OCI-LY7 (cell line): Measurements from ENCODE around the gene MARK4. TPM values are rescaled to one million over a fixed set of nuclear protein-coding genes. Genes with fewer than 3 reads are reported as not detected.
"Not testable (repeated sequence)": the region's sequence is repeated elsewhere in the genome, so short reads cannot be mapped to it uniquely, and the experiment has no call there.

Source experiments
- BruUV-seq: library from RNA; stranded (reverse); fragments of 400-500 nt; replicated peaks from 2 replicates; lab custom pipeline; 2021; lab: Mats Ljungman, UMichigan
- CTCF ChIA-PET: fragments of 300-600 bp; sonication (Branson Sonifier 250); formaldehyde crosslinking; loops from one replicate; lab custom pipeline; 2022; ENCODE audit warnings: antibody characterized with exemption; ENCODE audit not compliant: unreplicated experiment; lab: Charles Lee
- POLR2A ChIA-PET: fragments of 300-600 bp; sonication (Branson Sonifier 250); formaldehyde crosslinking; loops from one replicate; lab custom pipeline; 2022; ENCODE audit warnings: antibody characterized with exemption; lab: Charles Lee
- DNase-seq: peaks from one replicate; pipeline ENCODE4 v3.0.0-alpha.2; 2015; ENCODE audit warnings: low spot score
- H2AFZ ChIP-seq: fragments of 200-600 bp; sonication (generic), shearing (Covaris generic); 2 replicates; pipeline ENCODE4 v1.6.1; 2014; ENCODE audit warnings: mild to moderate bottlenecking, antibody characterized with exemption, low read length, moderate library complexity
- H3K27ac ChIP-seq: fragments of 200-600 bp; sonication (generic); 2 replicates; pipeline ENCODE4 v1.5.1; 2014; ENCODE audit warnings: mixed run types, low read depth, mild to moderate bottlenecking, moderate library complexity, low read length, inconsistent platforms; ENCODE audit not compliant: poor library complexity, severe bottlenecking
- H3K36me3 ChIP-seq: fragments of 200-600 bp; sonication (generic); 2 replicates; pipeline ENCODE4 v1.6.1; 2014; ENCODE audit warnings: mild to moderate bottlenecking, antibody characterized with exemption, low read length, moderate library complexity, mixed read lengths; ENCODE audit not compliant: insufficient read depth
- H3K4me1 ChIP-seq: fragments of 200-600 bp; sonication (generic); 2 replicates; pipeline ENCODE4 v1.5.1; 2014; ENCODE audit warnings: mild to moderate bottlenecking, low read length; ENCODE audit not compliant: insufficient read depth, poor library complexity, severe bottlenecking
- H3K4me2 ChIP-seq: fragments of 200-600 bp; sonication (generic); 2 replicates; pipeline ENCODE4 v1.6.1; 2014; ENCODE audit warnings: mild to moderate bottlenecking, low read length
- H3K4me3 ChIP-seq: fragments of 200-600 bp; sonication (generic); 2 replicates; pipeline ENCODE4 v1.5.1; 2014; ENCODE audit warnings: mild to moderate bottlenecking, low read depth, low read length; ENCODE audit not compliant: poor library complexity, severe bottlenecking
- H3K79me2 ChIP-seq: fragments of 200-600 bp; sonication (generic); 2 replicates; pipeline ENCODE4 v1.6.1; 2016; ENCODE audit warnings: low read depth, mild to moderate bottlenecking, low read length, moderate library complexity, mixed read lengths; ENCODE audit not compliant: insufficient read depth
- H3K9me2 ChIP-seq: fragments of 200-600 bp; sonication (generic); 2 replicates; pipeline ENCODE4 v1.6.1; 2016; ENCODE audit warnings: mild to moderate bottlenecking, low read length, mixed read lengths; ENCODE audit not compliant: insufficient read depth
- H3K9me3 ChIP-seq: fragments of 200-600 bp; sonication (generic); 2 replicates; pipeline ENCODE4 v1.6.1; 2014; ENCODE audit warnings: mild to moderate bottlenecking, mixed run types, low read length, mixed read lengths
- H4K20me1 ChIP-seq: fragments of 200-600 bp; sonication (generic); 2 replicates; pipeline ENCODE4 v1.6.1; 2014; ENCODE audit warnings: mild to moderate bottlenecking, antibody characterized with exemption, low read length, moderate library complexity, mixed read lengths; ENCODE audit not compliant: insufficient read depth
- EZH2phosphoT487 ChIP-seq: fragments of 200-600 bp; sonication (generic); IDR thresholded peaks from 2 replicates; pipeline ENCODE4 v1.6.1; 2018; ENCODE audit warnings: low read depth, borderline replicate concordance, mild to moderate bottlenecking, mixed run types, antibody characterized with exemption, low read length, moderate library complexity, mixed read lengths
- intact Hi-C: fragments of 100-400 bp; cut with micrococcal nuclease; formaldehyde crosslinking; loops from one replicate; pipeline ENCODE4 v1.10.0; 2022; ENCODE audit not compliant: unreplicated experiment
- total RNA-seq, 2 experiments: library from RNA; depleted of rRNA in 1 of 2; stranded (reverse); fragments of >200 nt in 1 of 2; shearing (Covaris generic) in 1 of 2; gene quantifications; 2 replicates each; pipeline ENCODE4 v1.2.3, GENCODE V29; 2014 to 2022
- TF ChIP-seq, protein P1 (sequence below): fragments of 200-600 bp; sonication (generic); conservative IDR thresholded peaks from 2 replicates; pipeline ENCODE4 v1.5.1; 2014; ENCODE audit warnings: mild to moderate bottlenecking, antibody characterized with exemption, low read length, moderate library complexity, mixed read lengths

MARK4 gene
- total RNA-seq, 2 experiments from 2014 or later, result 14.2 to 24.5 TPM

DNA sequence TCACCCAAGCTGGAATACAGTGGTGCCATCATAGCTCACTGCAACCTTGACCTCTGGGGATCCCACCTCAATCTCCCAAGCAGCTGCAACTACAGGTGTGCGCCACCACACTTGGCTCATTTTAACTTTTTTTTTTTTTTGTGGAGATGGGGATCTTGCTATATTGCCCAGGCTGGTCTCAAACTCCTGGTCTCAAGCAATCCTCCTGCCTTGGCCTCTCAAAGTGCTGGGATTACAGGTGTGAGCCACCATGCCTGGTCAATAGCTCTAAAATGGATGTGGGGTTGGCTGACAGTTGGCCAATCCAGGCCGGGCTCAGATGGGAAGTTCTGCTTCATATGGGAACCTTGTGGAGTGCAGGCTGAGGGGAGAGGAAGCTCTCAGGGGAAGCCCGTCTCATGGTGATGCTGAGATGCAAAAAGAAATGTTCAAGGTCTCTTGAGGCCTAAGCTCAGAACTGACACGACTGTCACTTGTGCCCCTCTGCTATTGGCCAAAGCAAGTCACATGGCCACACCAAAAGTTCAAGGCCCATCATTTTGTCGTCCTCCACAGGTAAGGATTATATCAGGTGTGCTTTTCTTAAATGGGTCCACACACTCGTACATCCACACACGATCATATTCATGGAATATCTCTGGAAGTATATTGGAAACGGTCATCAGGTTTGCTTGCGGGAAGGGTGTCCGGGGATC, 82.7 kb downstream of the MARK4 start:
- no peaks in the 10 kb centered on the region for H3K9me3 ChIP-seq

GRCh38 chr19:45334881-45335280, 83.8 kb downstream of the MARK4 start:
- POLR2A ChIA-PET, H3K4me3 ChIP-seq, DNase-seq, H3K9me2 ChIP-seq, H3K4me2 ChIP-seq, H4K20me1 ChIP-seq, H3K4me1 ChIP-seq, H2AFZ ChIP-seq, BruUV-seq, H3K36me3 ChIP-seq, CTCF ChIA-PET, H3K79me2 ChIP-seq, H3K9me3 ChIP-seq, H3K27ac ChIP-seq: not testable (repeated sequence)
- intact Hi-C loops, result loop anchor here (5.0 kb wide), 1 partner anchor 83 kb away; the partner anchor contains the start of gene MARK4

More for the DNA sequence above, 82.7 kb downstream of the MARK4 start:
- Histone ChIP-seq H3K4me1 (peaks cover 5% of the 10 kb centered on the region), H4K20me1 (no peaks in the 10 kb centered on the region), H3K27ac (no peak overlapping the region), H3K36me3 (no peaks in the 10 kb centered on the region), H3K4me3 (no peak overlapping the region), H2AFZ (no peak overlapping the region), H3K9me2 (no peaks in the 10 kb centered on the region), H3K79me2 (no peaks in the 10 kb centered on the region), H3K4me2 (no peak overlapping the region)
- BruUV-seq, result no TSS peak
- ChIA-PET POLR2A (interaction anchor here (0.7 kb wide), 1 partner anchor 171 kb away, joined by 4 read pairs; no protein-coding TSS in a partner anchor), CTCF (no interaction called here)
- intact Hi-C loops, result no loop called here
- no peak for DNase-seq
- TF ChIP-seq, protein P1, sequence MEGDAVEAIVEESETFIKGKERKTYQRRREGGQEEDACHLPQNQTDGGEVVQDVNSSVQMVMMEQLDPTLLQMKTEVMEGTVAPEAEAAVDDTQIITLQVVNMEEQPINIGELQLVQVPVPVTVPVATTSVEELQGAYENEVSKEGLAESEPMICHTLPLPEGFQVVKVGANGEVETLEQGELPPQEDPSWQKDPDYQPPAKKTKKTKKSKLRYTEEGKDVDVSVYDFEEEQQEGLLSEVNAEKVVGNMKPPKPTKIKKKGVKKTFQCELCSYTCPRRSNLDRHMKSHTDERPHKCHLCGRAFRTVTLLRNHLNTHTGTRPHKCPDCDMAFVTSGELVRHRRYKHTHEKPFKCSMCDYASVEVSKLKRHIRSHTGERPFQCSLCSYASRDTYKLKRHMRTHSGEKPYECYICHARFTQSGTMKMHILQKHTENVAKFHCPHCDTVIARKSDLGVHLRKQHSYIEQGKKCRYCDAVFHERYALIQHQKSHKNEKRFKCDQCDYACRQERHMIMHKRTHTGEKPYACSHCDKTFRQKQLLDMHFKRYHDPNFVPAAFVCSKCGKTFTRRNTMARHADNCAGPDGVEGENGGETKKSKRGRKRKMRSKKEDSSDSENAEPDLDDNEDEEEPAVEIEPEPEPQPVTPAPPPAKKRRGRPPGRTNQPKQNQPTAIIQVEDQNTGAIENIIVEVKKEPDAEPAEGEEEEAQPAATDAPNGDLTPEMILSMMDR, result no peak
- no peak for TF ChIP-seq EZH2phosphoT487

DNA sequence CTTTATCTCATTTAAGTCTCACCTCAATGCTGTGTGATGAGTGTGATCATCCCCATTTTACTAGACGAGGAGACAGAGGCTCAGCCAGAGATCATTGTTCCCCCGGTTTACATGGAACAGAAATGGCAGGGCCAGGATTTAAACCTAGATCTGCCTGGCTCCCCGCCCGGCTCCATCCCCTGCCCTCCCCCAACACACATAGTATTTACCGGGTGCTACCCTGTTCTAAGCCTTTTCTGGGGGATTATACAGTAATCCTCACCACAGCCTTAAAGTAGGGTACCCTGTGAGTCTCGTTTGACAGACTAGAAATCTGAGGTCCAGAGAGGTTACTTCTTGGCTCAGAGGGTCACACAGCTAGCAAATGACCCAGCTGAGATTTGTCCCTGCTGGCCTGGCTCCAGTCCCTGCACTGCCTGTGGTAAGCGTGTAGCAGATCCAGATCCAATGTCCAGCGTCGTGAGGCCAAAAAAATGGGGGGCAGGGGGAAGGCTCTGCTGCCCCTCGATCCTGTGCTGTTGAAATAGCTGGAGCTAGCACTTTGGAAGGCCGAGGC, 85.7 kb downstream of the MARK4 start:
- ChIA-PET POLR2A (no interaction called here), CTCF (no interaction called here)
- Histone ChIP-seq H3K4me2 (no peak overlapping the region), H3K79me2 (no peaks in the 10 kb centered on the region), H2AFZ (no peak overlapping the region), H3K4me3 (no peak overlapping the region), H3K4me1 (peaks cover 8% of the 10 kb centered on the region), H3K9me2 (no peaks in the 10 kb centered on the region), H3K36me3 (no peaks in the 10 kb centered on the region), H3K9me3 (no peaks in the 10 kb centered on the region), H4K20me1 (no peaks in the 10 kb centered on the region), H3K27ac (no peak overlapping the region)
- TF ChIP-seq, protein P1, result no peak
- no peak for TF ChIP-seq EZH2phosphoT487
- intact Hi-C loops, result loop anchor here (5.0 kb wide), 1 partner anchor 84 kb away; the partner anchor contains the start of gene MARK4
- BruUV-seq, result no TSS peak
- no peak for DNase-seq
